Neural cell (in vitro differentiated cells): ENCODE measurements around the gene ERMARD. TPM values are rescaled to one million over a fixed set of nuclear protein-coding genes. Genes with fewer than 3 reads are reported as not detected.

Experiments
- H2AFZ ChIP-seq: fragments of 200-600, 300-800 bp; sonication (generic), shearing (Covaris generic); 2 replicates; pipeline ENCODE4 v1.6.0; 2014; ENCODE audit warnings: low read depth, mild to moderate bottlenecking, antibody characterized with exemption, low read length, moderate library complexity
- H3F3A ChIP-seq: fragments of 200-600 bp; shearing (Covaris generic); 2 replicates; pipeline ENCODE4 v1.6.1; 2016; ENCODE audit warnings: mild to moderate bottlenecking, moderate library complexity, mixed read lengths, antibody characterized with exemption, low read length; ENCODE audit not compliant: insufficient read depth, poor library complexity, severe bottlenecking
- H3K27ac ChIP-seq: fragments of 200-600, 300-800 bp; sonication (generic), shearing (Covaris generic); 2 replicates; pipeline ENCODE4 v1.5.1; 2014; ENCODE audit warnings: mild to moderate bottlenecking, low read length, moderate library complexity
- H3K27me3 ChIP-seq: fragments of 300-800, 200-600 bp; sonication (generic), shearing (Covaris generic); 2 replicates; pipeline ENCODE4 v1.6.0; 2014; ENCODE audit warnings: mild to moderate bottlenecking, low read depth, low read length, moderate library complexity; ENCODE audit not compliant: insufficient read depth
- H3K36me3 ChIP-seq: fragments of 300-800, 200-600 bp; sonication (generic), shearing (Covaris generic); 2 replicates; pipeline ENCODE4 v1.5.1; 2014; ENCODE audit warnings: mild to moderate bottlenecking, antibody characterized with exemption, low read length, moderate library complexity; ENCODE audit not compliant: insufficient read depth
- H3K4me2 ChIP-seq: fragments of 300-800, 200-600 bp; sonication (generic), shearing (Covaris generic); 2 replicates; pipeline ENCODE4 v1.6.0; 2014; ENCODE audit warnings: mild to moderate bottlenecking, low read length
- H3K4me3 ChIP-seq: fragments of 300-800, 200-600 bp; sonication (generic), shearing (Covaris generic); 2 replicates; pipeline ENCODE4 v1.5.1; 2014; ENCODE audit warnings: mild to moderate bottlenecking, low read length, moderate library complexity
- H3K79me2 ChIP-seq: fragments of 200-600 bp; shearing (Covaris generic); replicated peaks from 2 replicates; pipeline ENCODE4 v1.6.0; 2014; ENCODE audit warnings: mild to moderate bottlenecking, low read length, moderate library complexity; ENCODE audit not compliant: insufficient read depth
- H3K9ac ChIP-seq: fragments of 300-800, 200-600 bp; sonication (generic), shearing (Covaris generic); 2 replicates; pipeline ENCODE4 v1.6.1; 2016; ENCODE audit warnings: mild to moderate bottlenecking, low read length, mixed read lengths
- H3K9me2 ChIP-seq: fragments of 200-600 bp; shearing (Covaris generic); 2 replicates; pipeline ENCODE4 v1.6.1; 2016; ENCODE audit warnings: mild to moderate bottlenecking, low read length, mixed read lengths; ENCODE audit not compliant: insufficient read depth
- H3K9me3 ChIP-seq: fragments of 200-600, 300-800 bp; sonication (generic), shearing (Covaris generic); 2 replicates; pipeline ENCODE4 v1.6.1; 2016; ENCODE audit warnings: mild to moderate bottlenecking, mixed run types, low read length, moderate library complexity, mixed read lengths
- H4K20me1 ChIP-seq: fragments of 200-600 bp; shearing (Covaris generic); 2 replicates; pipeline ENCODE4 v1.6.1; 2016; ENCODE audit warnings: mild to moderate bottlenecking, mixed run types; ENCODE audit not compliant: insufficient read depth
- EP300 ChIP-seq: fragments of 450-650 bp; conservative IDR thresholded peaks from 2 replicates; pipeline ENCODE4 v1.6.1; 2014; ENCODE audit warnings: antibody characterized with exemption, mild to moderate bottlenecking, moderate library complexity; ENCODE audit not compliant: poor library complexity, severe bottlenecking
- EZH2 ChIP-seq: fragments of 200-600, 300-800 bp; shearing (Covaris generic), sonication (generic); IDR thresholded peaks from 2 replicates; pipeline ENCODE4 v1.6.1; 2014; ENCODE audit warnings: antibody characterized with exemption, low read length, borderline replicate concordance, mild to moderate bottlenecking; ENCODE audit not compliant: insufficient read depth, poor library complexity, severe bottlenecking
- MXI1 ChIP-seq: fragments of 450-650 bp; conservative IDR thresholded peaks from 2 replicates; pipeline ENCODE4 v1.6.1; 2014; ENCODE audit warnings: antibody characterized with exemption, mild to moderate bottlenecking; ENCODE audit not compliant: poor library complexity, severe bottlenecking
- POLR2AphosphoS5 ChIP-seq: IDR thresholded peaks from 2 replicates; pipeline ENCODE4 v1.6.1; 2012
- RAD21 ChIP-seq: fragments of 450-650 bp; conservative IDR thresholded peaks from 2 replicates; pipeline ENCODE4 v1.6.1; 2014; ENCODE audit warnings: antibody characterized with exemption, mild to moderate bottlenecking, moderate library complexity
- REST ChIP-seq: IDR thresholded peaks from 2 replicates; pipeline ENCODE4 v1.6.1; 2012; ENCODE audit warnings: borderline replicate concordance
- SMC3 ChIP-seq: fragments of 450-650 bp; conservative IDR thresholded peaks from 2 replicates; pipeline ENCODE4 v1.6.1; 2014; ENCODE audit warnings: antibody characterized with exemption, mild to moderate bottlenecking, moderate library complexity; ENCODE audit not compliant: poor library complexity
- TAF1 ChIP-seq: IDR thresholded peaks from 2 replicates; pipeline ENCODE4 v1.6.1; 2012; ENCODE audit warnings: low read depth
- polyA plus RNA-seq: library from polyadenylated mRNA; depleted of rRNA; stranded (reverse); fragments of >200 nt; gene quantifications from 2 replicates; pipeline ENCODE4 v1.2.3, GENCODE V29; 2014
- TF ChIP-seq, protein P1 (sequence below): fragments of 450-650 bp; IDR thresholded peaks from 2 replicates; pipeline ENCODE4 v1.5.1; 2014; ENCODE audit warnings: antibody characterized with exemption, mild to moderate bottlenecking, moderate library complexity; ENCODE audit not compliant: poor library complexity, severe bottlenecking

The ERMARD gene
- polyA plus RNA-seq, 1 donor from 2014 or later = 51.2 TPM

DNA sequence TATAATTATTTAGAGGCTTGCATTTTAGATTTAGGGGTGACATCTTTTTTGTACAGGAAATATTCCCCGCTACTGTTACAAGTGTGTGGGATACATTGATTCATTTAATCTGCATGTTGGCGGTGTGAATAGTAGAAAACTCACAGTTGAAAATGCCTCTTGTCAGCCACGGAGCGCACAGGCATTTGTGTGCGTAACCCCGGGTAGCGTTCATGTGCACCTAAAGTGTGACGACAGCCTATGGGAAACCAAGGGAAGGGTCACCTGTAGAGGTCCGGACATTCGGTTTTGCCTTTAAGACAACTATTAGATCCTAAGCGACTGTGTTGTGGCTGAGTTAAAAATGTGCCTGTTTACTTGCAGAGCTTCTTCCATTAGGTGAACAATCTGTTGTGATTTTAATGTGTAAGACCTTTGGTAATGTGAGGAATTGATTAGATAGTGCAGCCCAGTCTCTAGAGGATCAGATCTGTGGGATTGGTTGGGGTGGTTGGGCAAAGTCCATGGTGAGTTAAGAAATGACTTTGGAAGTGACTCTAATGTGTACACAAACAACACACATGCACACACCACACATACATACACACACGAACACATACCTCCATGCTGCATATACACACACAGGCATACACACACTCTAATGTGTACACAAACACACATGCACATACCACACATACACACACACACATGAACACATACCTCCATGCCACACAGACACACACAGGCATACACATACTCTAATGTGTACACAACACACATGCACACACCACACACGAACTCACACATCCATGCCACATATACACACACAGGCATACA lies 15.7 kb downstream of the ERMARD start:
- Histone ChIP-seq H2AFZ (no peak overlapping the region), H4K20me1 (no peaks in the 10 kb centered on the region), H3K27me3 (no peaks in the 10 kb centered on the region), H3K9me3 (no peaks in the 10 kb centered on the region), H3F3A (no peaks in the 10 kb centered on the region), H3K4me2 (no peak overlapping the region), H3K9me2 (no peaks in the 10 kb centered on the region), H3K79me2 (no peaks in the 10 kb centered on the region), H3K27ac (no peak overlapping the region), H3K9ac (no peak overlapping the region), H3K36me3 (no peaks in the 10 kb centered on the region), H3K4me3 (no peak overlapping the region)
- TF ChIP-seq EP300 (no peak), EZH2 (no peak), TAF1 (no peak), SMC3 (no peak), RAD21 (no peak), POLR2AphosphoS5 (no peak), MXI1 (no peak), REST (no peak)
- TF ChIP-seq, protein P1, sequence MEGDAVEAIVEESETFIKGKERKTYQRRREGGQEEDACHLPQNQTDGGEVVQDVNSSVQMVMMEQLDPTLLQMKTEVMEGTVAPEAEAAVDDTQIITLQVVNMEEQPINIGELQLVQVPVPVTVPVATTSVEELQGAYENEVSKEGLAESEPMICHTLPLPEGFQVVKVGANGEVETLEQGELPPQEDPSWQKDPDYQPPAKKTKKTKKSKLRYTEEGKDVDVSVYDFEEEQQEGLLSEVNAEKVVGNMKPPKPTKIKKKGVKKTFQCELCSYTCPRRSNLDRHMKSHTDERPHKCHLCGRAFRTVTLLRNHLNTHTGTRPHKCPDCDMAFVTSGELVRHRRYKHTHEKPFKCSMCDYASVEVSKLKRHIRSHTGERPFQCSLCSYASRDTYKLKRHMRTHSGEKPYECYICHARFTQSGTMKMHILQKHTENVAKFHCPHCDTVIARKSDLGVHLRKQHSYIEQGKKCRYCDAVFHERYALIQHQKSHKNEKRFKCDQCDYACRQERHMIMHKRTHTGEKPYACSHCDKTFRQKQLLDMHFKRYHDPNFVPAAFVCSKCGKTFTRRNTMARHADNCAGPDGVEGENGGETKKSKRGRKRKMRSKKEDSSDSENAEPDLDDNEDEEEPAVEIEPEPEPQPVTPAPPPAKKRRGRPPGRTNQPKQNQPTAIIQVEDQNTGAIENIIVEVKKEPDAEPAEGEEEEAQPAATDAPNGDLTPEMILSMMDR = no peak

- Histone ChIP-seq H3K9me3 (no peaks in the 10 kb centered on the region), H3K79me2 (no peaks in the 10 kb centered on the region), H3F3A (no peaks in the 10 kb centered on the region), H4K20me1 (no peaks in the 10 kb centered on the region), H3K9me2 (no peaks in the 10 kb centered on the region), H3K27ac (no peak overlapping the region), H2AFZ (no peak overlapping the region), H3K4me2 (no peak overlapping the region), H3K27me3 (no peaks in the 10 kb centered on the region), H3K9ac (no peak overlapping the region), H3K4me3 (no peak overlapping the region), H3K36me3 (no peaks in the 10 kb centered on the region)
- no peak for TF ChIP-seq MXI1
- no peak for TF ChIP-seq EP300
- TF ChIP-seq, protein P1 = no peak
- no peak for TF ChIP-seq REST
- no peak for TF ChIP-seq POLR2AphosphoS5
- TF ChIP-seq EZH2 = no peak
- TF ChIP-seq SMC3 = no peak
- TF ChIP-seq RAD21 = no peak
- no peak for TF ChIP-seq TAF1
Measured at GRCh38 chr6:169774347-169774746, 22.9 kb downstream of the ERMARD start.
